WI38 (cell line): ENCODE results near the gene PVR.

Experiments
- H3K4me3 ChIP-seq: 2 replicates; pipeline ENCODE4 v1.5.1; 2011; ENCODE audit warnings: low read depth, mild to moderate bottlenecking, control low read depth, low read length
- TF ChIP-seq, protein P1 (sequence below): IDR thresholded peaks from 2 replicates; pipeline ENCODE4 v1.5.1; 2012; ENCODE audit warnings: low read depth, mild to moderate bottlenecking, control low read depth, low read length

PVR gene

DNA sequence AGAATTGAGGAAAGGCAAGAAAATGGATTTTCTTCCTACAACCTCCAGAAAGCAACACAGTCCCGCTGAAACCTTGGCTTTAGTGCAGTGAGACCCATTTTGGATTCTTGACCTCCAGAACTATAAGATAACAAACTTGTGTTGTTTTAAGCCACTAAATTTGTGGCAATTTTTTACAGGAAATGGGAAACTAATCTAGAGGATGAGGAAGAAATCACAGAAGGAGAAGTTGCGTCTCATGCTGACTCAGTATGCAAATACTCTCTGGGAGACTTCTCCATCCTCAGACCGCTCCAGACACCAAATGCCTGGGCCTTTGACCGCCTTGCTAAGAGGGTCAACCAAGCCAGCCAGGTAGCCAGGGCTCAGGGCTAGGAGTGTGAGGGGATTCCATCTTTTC lies 42.2 kb downstream of the PVR start:
- TF ChIP-seq, protein P1, sequence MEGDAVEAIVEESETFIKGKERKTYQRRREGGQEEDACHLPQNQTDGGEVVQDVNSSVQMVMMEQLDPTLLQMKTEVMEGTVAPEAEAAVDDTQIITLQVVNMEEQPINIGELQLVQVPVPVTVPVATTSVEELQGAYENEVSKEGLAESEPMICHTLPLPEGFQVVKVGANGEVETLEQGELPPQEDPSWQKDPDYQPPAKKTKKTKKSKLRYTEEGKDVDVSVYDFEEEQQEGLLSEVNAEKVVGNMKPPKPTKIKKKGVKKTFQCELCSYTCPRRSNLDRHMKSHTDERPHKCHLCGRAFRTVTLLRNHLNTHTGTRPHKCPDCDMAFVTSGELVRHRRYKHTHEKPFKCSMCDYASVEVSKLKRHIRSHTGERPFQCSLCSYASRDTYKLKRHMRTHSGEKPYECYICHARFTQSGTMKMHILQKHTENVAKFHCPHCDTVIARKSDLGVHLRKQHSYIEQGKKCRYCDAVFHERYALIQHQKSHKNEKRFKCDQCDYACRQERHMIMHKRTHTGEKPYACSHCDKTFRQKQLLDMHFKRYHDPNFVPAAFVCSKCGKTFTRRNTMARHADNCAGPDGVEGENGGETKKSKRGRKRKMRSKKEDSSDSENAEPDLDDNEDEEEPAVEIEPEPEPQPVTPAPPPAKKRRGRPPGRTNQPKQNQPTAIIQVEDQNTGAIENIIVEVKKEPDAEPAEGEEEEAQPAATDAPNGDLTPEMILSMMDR: no peak

DNA sequence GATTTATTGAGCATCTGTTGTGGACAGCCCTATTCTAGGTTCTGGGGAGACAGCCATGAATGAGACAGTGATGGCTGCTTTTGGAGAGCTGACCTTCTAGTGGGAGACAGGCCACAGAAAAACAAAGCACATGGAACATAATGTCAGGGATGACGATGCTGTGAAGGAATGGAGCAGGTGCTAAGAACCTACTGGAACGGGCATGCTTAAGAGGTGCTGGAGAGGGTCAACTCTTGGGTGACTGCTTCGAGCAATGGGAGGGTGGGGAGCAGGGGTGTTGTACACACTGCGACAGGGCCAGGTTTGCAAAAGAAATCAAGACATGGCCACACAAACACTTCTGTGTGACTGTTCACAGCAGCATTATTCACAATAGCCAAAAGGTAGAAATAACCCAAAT lies 43.2 kb downstream of the PVR start:
- TF ChIP-seq, protein P1: no peak
- no peak overlapping the region for H3K4me3 ChIP-seq

More for the DNA sequence above, 42.2 kb downstream of the PVR start:
- no peak overlapping the region for H3K4me3 ChIP-seq

DNA sequence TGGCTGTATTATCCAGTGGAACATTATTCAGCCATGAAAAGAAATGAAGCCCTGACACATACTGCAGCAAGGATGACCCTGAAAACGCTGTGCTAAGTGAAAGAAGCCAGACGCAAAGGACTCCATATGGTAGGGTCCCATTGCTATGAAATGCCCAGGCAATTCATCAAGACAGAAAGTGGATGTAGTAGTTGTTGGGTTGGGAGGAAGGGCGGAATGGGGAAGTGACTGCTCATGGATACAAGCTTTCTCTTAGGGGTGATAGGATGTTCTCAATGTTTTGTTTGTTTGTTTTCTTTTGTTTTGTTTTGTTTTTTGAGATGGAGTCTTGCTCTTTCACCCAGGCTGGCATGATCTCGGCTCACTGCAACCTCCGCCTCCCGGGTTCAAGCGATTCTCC lies 44.2 kb downstream of the PVR start:
- TF ChIP-seq, protein P1: no peak
- H3K4me3 ChIP-seq: no peak overlapping the region

DNA sequence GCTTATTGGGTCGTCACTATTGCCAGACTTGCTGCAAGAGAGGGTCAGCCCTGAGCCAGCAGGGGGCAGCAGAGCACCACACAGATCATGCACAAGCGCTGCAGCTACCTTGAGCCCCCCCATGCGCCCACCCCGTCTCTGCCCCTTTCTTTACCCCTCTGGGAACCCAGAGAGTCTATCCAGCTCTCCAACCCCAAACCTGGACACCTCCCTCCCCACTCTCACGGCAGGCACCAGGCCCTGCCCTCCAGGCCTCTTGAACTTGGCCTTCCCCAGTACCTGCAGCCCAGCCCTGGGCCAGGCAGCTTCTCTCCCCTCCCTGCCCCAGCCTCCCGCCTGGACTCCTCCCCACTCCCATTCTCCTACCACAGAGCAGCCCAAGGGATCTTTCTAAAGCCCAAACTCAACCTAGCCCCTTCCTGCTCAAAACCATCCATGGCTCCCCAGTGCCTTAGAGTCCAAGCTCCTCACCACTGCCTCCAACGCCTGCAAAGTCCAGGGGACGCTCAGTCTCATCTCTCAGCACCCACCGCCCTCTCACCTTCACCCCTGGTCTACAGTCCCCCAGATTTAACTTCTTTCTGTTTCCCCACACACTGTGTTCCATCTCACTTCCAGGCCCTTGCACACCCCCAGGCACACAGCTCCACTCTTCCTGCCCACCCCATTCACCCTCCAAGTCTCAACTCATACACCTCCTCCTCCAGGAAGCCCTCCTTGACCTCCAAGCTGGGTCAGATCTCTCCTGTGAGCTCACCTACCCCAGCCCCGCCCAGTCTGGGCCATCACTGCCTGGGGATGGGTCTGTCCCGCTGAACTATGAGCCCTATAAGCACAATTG lies 45.8 kb downstream of the PVR start:
- TF ChIP-seq, protein P1: peak; percentile 93
- H3K4me3 ChIP-seq: no peak overlapping the region

DNA sequence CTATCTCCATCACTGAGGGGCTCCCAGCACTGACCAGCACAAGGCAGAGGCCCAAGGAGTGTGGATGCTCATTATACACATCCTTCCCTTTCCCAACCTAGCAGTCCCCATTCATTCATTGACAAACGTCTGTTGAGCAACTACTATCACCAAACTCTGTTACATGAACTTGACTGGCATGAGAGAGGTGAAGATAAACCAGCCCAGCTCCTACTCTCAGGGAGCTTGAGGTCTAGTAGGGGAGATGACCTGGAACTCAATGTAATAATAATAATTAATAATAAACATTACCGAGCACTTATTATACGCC lies 46.4 kb downstream of the PVR start:
- TF ChIP-seq, protein P1: no peak

DNA sequence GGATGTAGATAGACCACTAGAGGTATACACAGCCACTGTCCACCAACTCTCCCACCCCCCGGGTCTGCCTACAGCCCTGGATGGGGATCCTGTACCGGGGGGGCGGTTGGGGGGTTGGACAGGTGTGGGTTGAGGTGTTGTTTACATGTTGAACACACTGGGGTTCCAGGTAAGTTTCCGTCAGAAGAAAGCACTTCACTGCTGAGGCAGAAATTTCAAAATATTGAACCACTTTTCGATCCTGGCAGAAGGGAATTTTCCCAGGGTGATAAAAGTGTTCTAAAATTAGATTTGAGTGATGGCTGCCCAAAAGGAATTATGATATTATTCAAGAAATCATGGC lies 48.6 kb downstream of the PVR start:
- no peak overlapping the region for H3K4me3 ChIP-seq

More for the DNA sequence above, 46.4 kb downstream of the PVR start:
- H3K4me3 ChIP-seq: no peak overlapping the region

DNA sequence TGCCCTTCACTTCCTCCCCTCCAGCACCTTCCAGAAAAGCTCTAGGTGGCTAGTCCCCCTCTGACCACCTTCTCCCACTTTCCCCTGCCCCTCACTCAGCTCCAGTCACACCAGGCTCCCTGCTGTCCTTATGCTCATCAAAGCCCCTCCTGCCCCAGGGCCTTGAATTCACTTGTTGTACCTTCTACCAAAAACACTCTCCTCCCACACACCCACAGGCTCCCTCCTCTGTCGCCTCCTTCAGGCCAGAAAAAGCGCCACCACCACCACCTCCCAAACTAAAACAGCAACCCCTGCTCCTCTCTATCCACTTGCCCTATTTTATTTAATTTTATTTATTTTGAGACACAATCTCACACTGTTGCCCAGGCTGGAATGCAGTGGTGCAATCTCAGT lies 50.5 kb downstream of the PVR start:
- TF ChIP-seq, protein P1: peak; percentile 17; the same call in 1 of the 2 replicates
- no peak overlapping the region for H3K4me3 ChIP-seq

More for the DNA sequence above, 48.6 kb downstream of the PVR start:
- TF ChIP-seq, protein P1: no peak
